Measurements from ENCODE around the gene AGBL1.
"Not testable (repeated sequence)": the region's sequence is repeated elsewhere in the genome, so short reads cannot be mapped to it uniquely, and the experiment has no call there.

Gene AGBL1

GRCh38 chr15:87038404-87038803 lies 958.7 kb downstream of the AGBL1 start:
- Histone ChIP-seq H3K27me3 (ENCODE audit: insufficient read depth, low read length) (no peaks in the 10 kb centered on the region), H3K36me3 (ENCODE audit: insufficient read depth, low read length) (no peaks in the 10 kb centered on the region), H3K9me3 (ENCODE audit: low read length) (no peaks in the 10 kb centered on the region), H3K4me3 (ENCODE audit: low read length) (no peak overlapping the region), H3K4me1 (ENCODE audit: insufficient read depth, low read length) (no peaks in the 10 kb centered on the region), H2AFZ (ENCODE audit: low read depth, low read length) (no peak overlapping the region)

- not testable (repeated sequence) for H3K27me3 ChIP-seq (ENCODE audit: insufficient read depth, low read length); H3K9me3 ChIP-seq (ENCODE audit: low read length); H3K4me3 ChIP-seq (ENCODE audit: low read length); H2AFZ ChIP-seq (ENCODE audit: low read depth, low read length); H3K36me3 ChIP-seq (ENCODE audit: insufficient read depth, low read length); H3K4me1 ChIP-seq (ENCODE audit: insufficient read depth, low read length)
These were observed 962.9 kb downstream of the AGBL1 start for GRCh38 chr15:87042619-87043018.

- no peaks in the 10 kb centered on the region for H3K27me3 ChIP-seq (ENCODE audit: insufficient read depth, low read length)
- no peaks in the 10 kb centered on the region for H3K4me1 ChIP-seq (ENCODE audit: insufficient read depth, low read length)
- no peaks in the 10 kb centered on the region for H3K9me3 ChIP-seq (ENCODE audit: low read length)
- H3K36me3 ChIP-seq (ENCODE audit: insufficient read depth, low read length) = no peaks in the 10 kb centered on the region
- no peak overlapping the region for H3K4me3 ChIP-seq (ENCODE audit: low read length)
- no peak overlapping the region for H2AFZ ChIP-seq (ENCODE audit: low read depth, low read length)
These were observed 966.1 kb downstream of the AGBL1 start for GRCh38 chr15:87045746-87046145.

GRCh38 chr15:87047203-87047965 lies 967.7 kb downstream of the AGBL1 start:
- Histone ChIP-seq H3K36me3 (ENCODE audit: insufficient read depth, low read length) (no peaks in the 10 kb centered on the region), H3K4me3 (ENCODE audit: low read length) (no peak overlapping the region), H2AFZ (ENCODE audit: low read depth, low read length) (no peak overlapping the region), H3K4me1 (ENCODE audit: insufficient read depth, low read length) (no peaks in the 10 kb centered on the region), H3K9me3 (ENCODE audit: low read length) (no peaks in the 10 kb centered on the region), H3K27me3 (ENCODE audit: insufficient read depth, low read length) (no peaks in the 10 kb centered on the region)
